HFF-Myc (cell line): ENCODE data around the gene SPRED3.

ENCODE experiments used
- DNase-seq: peaks from one replicate; pipeline ENCODE4 v3.0.0-alpha.2; 2011; ENCODE audit warnings: low read depth; ENCODE audit errors: extremely low read depth
- H3K4me3 ChIP-seq: replicated peaks from 2 replicates; pipeline ENCODE4 v1.5.1; 2011; ENCODE audit warnings: low read depth, mild to moderate bottlenecking, control low read depth, low read length
- TF ChIP-seq, protein P1 (sequence below): IDR thresholded peaks from 2 replicates; pipeline ENCODE4 v1.5.1; 2012; ENCODE audit warnings: mild to moderate bottlenecking, low read depth, low read length, control low read depth; ENCODE audit errors: missing control alignments

SPRED3 gene

GRCh38 chr19:38448225-38448624 lies 59.7 kb downstream of the SPRED3 start:
- no peak overlapping the region for H3K4me3 ChIP-seq
- no peak for DNase-seq
- TF ChIP-seq, protein P1, sequence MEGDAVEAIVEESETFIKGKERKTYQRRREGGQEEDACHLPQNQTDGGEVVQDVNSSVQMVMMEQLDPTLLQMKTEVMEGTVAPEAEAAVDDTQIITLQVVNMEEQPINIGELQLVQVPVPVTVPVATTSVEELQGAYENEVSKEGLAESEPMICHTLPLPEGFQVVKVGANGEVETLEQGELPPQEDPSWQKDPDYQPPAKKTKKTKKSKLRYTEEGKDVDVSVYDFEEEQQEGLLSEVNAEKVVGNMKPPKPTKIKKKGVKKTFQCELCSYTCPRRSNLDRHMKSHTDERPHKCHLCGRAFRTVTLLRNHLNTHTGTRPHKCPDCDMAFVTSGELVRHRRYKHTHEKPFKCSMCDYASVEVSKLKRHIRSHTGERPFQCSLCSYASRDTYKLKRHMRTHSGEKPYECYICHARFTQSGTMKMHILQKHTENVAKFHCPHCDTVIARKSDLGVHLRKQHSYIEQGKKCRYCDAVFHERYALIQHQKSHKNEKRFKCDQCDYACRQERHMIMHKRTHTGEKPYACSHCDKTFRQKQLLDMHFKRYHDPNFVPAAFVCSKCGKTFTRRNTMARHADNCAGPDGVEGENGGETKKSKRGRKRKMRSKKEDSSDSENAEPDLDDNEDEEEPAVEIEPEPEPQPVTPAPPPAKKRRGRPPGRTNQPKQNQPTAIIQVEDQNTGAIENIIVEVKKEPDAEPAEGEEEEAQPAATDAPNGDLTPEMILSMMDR: no peak
